Hindlimb muscle (tissue), 1 donor: ENCODE measurements around the gene SREBF2. TPM values are rescaled to one million over a fixed set of nuclear protein-coding genes. Genes with fewer than 3 reads are reported as not detected.

Experiments
- DNase-seq: peaks from one replicate; pipeline ENCODE4 v3.0.0-alpha.2; 2013
- polyA plus RNA-seq: library from polyadenylated mRNA; unstranded; fragments of 120-200 nt; gene quantifications from one replicate; pipeline ENCODE4 v1.2.1, GENCODE V29; 2013; ENCODE audit not compliant: insufficient read length

Gene SREBF2
- polyA plus RNA-seq, 1 donor = 83.4 TPM

DNA sequence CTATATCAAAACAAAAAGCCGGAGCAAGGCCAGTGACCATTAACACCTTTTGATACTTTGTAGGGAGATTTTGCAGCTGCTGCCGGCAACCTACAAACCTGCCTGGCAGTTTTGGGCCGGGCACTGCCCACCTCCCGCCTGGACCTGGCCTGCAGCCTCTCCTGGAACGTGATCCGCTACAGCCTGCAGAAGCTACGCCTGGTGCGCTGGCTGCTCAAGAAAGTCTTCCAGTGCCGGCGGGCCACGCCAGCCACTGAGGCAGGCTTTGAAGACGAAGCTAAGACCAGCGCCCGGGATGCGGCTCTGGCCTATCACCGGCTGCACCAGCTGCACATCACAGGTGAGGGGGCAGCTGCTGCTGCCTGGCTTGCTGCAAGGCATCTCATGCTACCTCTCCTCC, 47.7 kb downstream of the SREBF2 start:
- DNase-seq = no peak

DNA sequence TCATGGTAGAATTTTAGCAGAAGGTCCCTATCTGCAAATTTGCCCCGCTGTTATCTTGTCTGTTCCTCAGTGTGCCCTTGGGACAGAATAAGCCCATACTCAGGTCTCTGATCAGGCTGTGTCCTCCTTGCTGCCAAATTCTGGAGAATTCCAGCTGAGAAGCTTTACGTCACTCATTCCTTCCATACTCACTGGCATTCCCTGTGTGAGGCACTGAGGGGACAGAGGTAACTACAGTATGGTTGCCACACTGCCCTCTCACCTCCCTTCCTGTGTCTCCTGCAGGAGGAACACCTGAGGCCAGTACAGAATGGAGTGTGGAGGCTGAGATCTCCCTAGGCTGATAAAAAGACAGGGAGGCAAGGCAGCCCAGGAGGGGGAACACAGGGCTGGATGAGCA, 50.5 kb downstream of the SREBF2 start:
- no peak for DNase-seq

DNA sequence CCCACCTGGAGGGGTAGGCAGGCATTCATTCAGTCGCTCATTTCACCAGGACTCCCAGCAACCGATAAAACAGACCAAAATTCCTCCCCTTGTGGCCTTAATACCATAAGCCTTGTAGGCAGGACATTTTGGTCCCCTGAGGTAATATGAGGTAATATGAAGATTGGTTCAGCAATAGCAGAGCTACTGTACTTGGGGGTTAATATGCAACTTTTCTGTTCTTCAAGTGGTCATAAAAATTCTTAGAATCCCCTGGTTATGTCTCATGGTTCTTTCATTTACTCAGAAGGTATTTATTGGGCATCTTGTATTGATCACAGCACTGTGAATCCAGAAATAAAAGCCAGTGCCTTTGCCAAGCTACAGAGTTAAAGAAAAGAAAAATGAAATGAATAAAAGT, 52.2 kb downstream of the SREBF2 start:
- DNase-seq = no peak

GRCh38 chr22:41885516-41885915, 52.6 kb downstream of the SREBF2 start:
- no peak for DNase-seq

GRCh38 chr22:41888627-41889200, 55.8 kb downstream of the SREBF2 start:
- no peak for DNase-seq

- no peak for DNase-seq
Measured at GRCh38 chr22:41891407-41891806, 58.5 kb downstream of the SREBF2 start.

- no peak for DNase-seq
Measured at GRCh38 chr22:41892721-41893120, 59.8 kb downstream of the SREBF2 start.

- DNase-seq = no peak
Measured at GRCh38 chr22:41893591-41894375, 60.9 kb downstream of the SREBF2 start.

- no peak for DNase-seq
Measured at GRCh38 chr22:41898645-41899044, 65.7 kb downstream of the SREBF2 start.

GRCh38 chr22:41899110-41899509, 66.2 kb downstream of the SREBF2 start:
- DNase-seq = no peak

GRCh38 chr22:41899992-41900651, 67.2 kb downstream of the SREBF2 start:
- DNase-seq = no peak

- no peak for DNase-seq
Measured at GRCh38 chr22:41900652-41901312, 67.9 kb downstream of the SREBF2 start.

DNA sequence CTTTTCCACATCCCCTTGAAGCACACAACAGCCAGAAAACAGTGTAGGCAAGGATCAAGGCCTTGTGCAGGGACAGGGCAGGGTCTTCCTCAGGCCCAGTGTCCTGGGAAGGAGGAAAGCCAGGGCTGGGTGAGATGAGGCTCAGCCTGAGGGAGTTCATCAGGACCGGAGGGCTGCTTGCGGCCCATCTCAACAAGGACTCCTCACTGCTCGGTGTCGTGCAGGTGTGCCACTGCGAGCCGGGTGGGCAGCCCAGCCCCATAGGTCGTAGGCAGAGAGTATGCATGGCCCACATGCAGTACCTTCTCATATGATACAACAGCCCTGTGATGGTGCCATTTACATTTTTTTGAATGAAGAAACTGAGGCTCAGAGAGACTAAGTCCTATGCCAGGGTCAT, 69.1 kb downstream of the SREBF2 start:
- no peak for DNase-seq

DNA sequence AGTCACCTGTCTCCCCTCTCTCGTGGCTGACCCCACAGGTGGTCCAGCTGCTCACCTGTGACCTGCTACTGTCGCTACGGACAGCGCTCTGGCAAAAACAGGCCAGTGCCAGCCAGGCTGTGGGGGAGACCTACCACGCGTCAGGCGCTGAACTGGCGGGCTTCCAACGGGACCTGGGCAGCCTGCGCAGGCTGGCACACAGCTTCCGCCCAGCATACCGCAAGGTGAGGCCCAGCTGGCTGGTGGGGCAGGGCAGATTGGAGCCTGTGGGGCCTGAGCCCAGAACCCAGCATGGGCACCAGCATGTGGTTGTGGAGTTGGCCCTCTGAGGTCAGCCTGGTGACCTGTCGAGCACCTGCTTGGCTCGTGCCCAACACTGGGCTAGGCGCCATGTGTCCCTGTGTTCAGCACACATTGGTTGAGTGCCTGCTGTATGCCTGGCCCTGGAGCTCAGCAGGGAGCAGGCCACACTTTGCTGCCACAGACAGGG, 70.1 kb downstream of the SREBF2 start:
- DNase-seq = no peak

GRCh38 chr22:41904450-41905410, 71.8 kb downstream of the SREBF2 start:
- DNase-seq = no peak

DNA sequence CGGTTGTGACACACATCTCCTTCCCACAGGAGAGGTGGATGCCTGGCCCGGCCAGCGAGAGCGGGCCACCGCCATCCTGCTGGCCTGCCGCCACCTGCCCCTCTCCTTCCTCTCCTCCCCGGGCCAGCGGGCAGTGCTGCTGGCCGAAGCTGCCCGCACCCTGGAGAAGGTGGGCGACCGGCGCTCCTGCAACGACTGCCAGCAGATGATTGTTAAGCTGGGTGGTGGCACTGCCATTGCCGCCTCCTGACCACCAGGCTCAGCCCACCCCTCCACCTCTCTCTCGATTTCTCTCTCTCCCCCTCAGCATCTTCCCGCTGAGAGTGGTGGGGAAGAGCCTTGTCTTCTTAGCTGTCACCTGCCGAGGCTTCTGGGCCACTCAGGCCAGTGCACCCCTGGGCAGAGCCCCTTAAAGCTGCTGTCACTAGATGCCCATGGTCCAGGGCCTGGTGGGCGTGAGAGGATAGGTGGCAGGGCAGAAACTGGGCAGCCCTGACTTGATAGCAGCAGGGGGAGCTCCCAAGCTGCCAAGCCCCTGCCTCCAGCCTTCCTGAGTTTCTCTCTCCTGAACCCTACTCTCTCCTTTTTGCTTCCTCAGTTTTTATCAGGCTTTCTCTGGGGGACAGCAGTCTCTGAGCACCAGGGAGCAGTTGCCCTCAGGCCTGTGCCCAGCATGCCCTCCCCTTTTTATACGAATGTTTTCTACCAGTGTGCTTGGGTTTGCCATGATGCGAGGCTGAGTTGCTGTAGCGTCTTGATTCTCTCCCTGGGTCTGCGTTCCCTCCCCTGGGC, 72.7 kb downstream of the SREBF2 start:
- DNase-seq = no peak

DNA sequence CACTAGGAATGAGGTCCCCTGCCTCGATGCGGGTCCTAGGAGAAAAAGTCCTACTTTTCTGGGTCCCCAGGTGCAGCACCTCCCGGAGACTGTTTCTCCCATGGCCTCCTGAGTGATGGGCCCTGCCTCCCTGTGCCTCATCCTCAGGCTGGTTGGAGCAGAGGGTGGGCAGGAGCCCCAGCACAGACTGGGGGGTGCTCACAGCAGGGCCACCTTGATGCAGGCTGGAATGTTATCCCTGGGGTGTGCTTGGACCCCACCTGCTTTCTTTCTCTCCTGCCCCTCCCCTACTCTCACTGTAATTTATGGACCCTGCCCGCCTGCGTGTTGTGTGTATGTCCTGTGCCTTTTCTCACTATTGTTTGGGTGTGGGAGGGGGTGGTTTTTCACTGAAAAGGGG, 73.9 kb downstream of the SREBF2 start:
- no peak for DNase-seq

DNA sequence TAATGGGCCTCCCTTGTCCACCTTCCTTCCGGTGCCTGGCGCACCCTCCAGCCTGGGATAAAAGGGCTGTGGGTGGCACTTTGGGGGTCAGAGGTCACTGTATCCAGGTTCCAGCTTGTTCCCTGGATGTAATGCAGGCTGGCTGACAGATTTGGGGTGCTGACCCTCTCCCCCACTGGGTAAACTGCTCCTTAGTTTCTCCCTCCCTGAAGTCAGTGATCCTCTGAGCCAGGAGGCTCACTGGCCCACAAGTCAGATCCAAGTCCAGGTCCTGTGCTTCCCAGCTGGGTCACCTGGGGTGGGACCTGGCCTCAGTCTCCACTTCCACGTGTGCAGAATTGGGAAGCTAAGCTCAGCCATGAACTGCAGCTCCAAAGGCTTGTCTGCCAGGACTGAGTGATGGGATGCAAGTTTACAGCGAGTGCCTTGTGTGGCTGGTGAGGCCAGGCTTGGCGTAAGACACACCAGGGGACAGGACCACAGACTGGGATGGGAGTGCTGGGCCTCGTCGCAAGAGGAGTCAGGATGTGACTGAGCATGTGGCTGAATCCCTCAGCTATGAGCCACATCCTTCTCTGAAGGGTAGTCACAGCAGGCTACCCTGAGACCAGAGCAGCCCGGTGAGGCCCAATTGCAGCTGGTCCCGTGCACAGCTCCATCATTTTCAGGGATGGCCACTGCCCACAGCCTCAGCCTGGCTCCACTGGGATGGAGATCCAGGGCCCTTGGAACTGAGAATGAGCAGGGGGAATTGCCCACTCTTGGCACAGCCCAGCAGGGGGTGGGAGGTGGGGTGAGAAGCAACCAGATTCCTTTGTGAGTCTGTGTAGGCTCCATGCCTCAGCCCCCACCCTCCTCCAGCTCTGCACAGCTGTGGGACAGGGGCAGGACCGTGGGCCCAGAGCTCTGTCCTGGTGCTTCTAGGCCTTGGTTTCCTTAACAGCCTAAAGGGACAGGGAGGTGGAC, 74.8 kb downstream of the SREBF2 start:
- no peak for DNase-seq

- DNase-seq = no peak
Measured at GRCh38 chr22:41908411-41909309, 75.8 kb downstream of the SREBF2 start.
